Activated T-cell treated with anti-CD3 and anti-CD28 coated beads, Interleukin-2, amount 50 U/mL, for 72 hours (primary cell): ENCODE measurements around the gene SHANK1. TPM values are rescaled to one million over a fixed set of nuclear protein-coding genes. Genes with fewer than 3 reads are reported as not detected.
A peak's percentile ranks its signal among the peaks of the same experiment; 100 is the strongest.

Source experiments
- ATAC-seq, 2 donors: fragments of 150-1000 bp; cut with Tn5 transposase; replicated peaks in 1 of 2; 2 replicates each; pipeline ENCODE4 v1.10.0; 2021; ENCODE audit warnings: moderate library complexity in 2 of 2, mild to moderate bottlenecking in 1 of 2
- DNase-seq, 2 donors: peaks; one replicate each; pipeline ENCODE4 v3.0.0; 2021 to 2022; ENCODE audit warnings: mixed read lengths in 1 of 2
- H3K27ac Mint-ChIP-seq: one replicate; pipeline ENCODE4 v1.8.0; 2022; ENCODE audit warnings: mild to moderate bottlenecking, moderate library complexity, mixed read lengths
- H3K27me3 Mint-ChIP-seq: one replicate; pipeline ENCODE4 v1.8.0; 2022; ENCODE audit warnings: low read depth, mixed read lengths
- H3K36me3 Mint-ChIP-seq, 2 donors: one replicate each; pipeline ENCODE4 v1.8.0; 2022; ENCODE audit warnings: mixed read lengths in 2 of 2, mild to moderate bottlenecking in 1 of 2; ENCODE audit not compliant: insufficient read depth in 2 of 2
- H3K4me1 Mint-ChIP-seq: one replicate; pipeline ENCODE4 v1.8.0; 2022; ENCODE audit warnings: low read depth, mixed read lengths
- H3K4me3 Mint-ChIP-seq, 2 donors: one replicate each; pipeline ENCODE4 v1.8.0; 2022; ENCODE audit warnings: mild to moderate bottlenecking in 2 of 2, mixed read lengths in 2 of 2, moderate library complexity in 2 of 2
- H3K9me3 Mint-ChIP-seq, 2 donors: one replicate each; pipeline ENCODE4 v1.8.0; 2022; ENCODE audit warnings: mixed read lengths in 2 of 2
- total RNA-seq, 2 donors: library from RNA; stranded (reverse); gene quantifications; one replicate each; pipeline ENCODE4 v1.2.3, GENCODE V29; 2022

Gene SHANK1
- total RNA-seq, 2 donors from 2014 or later: 0.07 TPM; not detected in 1

DNA sequence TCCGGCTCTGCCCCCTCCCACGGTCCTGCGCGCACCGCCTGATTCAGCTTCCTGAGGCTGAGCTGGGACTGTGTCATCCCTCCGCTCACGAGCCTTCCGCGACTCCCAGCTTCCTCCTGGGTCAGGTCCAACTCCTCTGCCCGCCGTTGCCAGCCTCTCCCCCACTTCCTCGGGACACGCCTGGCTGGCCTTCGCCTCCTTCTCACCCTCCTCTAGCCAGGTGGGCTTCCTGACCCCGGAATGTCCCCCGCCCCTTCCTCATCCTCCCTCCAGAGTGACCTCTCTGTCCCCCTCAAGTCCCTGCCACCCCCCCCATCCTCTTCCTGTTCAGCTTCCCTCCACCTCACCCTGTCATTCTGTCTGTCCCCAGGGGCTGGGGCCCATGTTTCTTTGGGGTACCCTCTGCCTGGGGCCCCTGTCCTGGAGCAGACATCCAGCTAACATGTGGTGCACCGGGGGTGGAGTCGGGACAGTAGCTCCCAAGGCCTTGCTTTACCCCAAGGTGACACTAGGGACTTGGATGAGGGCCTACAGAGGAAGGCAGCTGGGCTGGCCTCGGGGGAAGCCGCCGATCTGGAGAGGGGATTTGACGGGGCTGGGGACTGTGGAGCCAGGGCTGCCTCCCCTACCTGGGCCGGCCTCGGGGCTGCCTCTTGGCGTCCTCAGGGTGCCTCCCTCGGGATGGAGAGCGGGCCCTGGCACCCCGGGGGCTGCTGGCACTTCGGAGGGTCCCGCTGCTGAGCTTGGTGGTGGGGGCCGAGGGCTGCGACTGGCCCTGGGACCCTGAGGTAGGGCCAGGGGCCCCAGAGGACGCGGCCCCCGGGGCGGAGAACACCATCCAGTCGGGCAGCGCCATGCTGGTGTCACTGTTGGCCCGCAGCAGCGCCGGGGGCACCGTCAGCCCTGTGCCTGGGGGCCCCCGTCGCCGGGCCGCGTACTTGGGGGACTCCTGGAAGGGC is 16.5 kb downstream of the SHANK1 start:
- Mint-ChIP-seq H3K27me3 (peaks cover 25% of the 10 kb centered on the region), H3K27ac (no peak overlapping the region), H3K9me3 (no peaks in the 10 kb centered on the region), H3K4me3 (no peak overlapping the region), H3K4me1 (peaks cover 9% of the 10 kb centered on the region), H3K36me3 (no peaks in the 10 kb centered on the region)
- no peak for ATAC-seq
- DNase-seq: no peak

- H3K27me3 Mint-ChIP-seq: peaks cover 34% of the 10 kb centered on the region
- no peak for ATAC-seq
These were observed 17.3 kb downstream of the SHANK1 start for GRCh38 chr19:50702158-50702870.

GRCh38 chr19:50701367-50701985 is 18.1 kb downstream of the SHANK1 start:
- no peak overlapping the region for H3K27ac Mint-ChIP-seq
- H3K4me1 Mint-ChIP-seq: no peaks in the 10 kb centered on the region
- DNase-seq: no peak
- H3K27me3 Mint-ChIP-seq: peaks cover 42% of the 10 kb centered on the region
- no peaks in the 10 kb centered on the region for H3K9me3 Mint-ChIP-seq
- H3K4me3 Mint-ChIP-seq: no peak overlapping the region
- no peaks in the 10 kb centered on the region for H3K36me3 Mint-ChIP-seq
- no peak for ATAC-seq

More at GRCh38 chr19:50702158-50702870, 17.3 kb downstream of the SHANK1 start:
- peaks cover 3% of the 10 kb centered on the region for H3K4me1 Mint-ChIP-seq
- H3K9me3 Mint-ChIP-seq: no peaks in the 10 kb centered on the region
- no peak overlapping the region for H3K4me3 Mint-ChIP-seq
- H3K36me3 Mint-ChIP-seq: no peaks in the 10 kb centered on the region
- H3K27ac Mint-ChIP-seq: no peak overlapping the region
- DNase-seq: no peak

GRCh38 chr19:50697414-50698124 is 22.0 kb downstream of the SHANK1 start:
- no peak for ATAC-seq
- Mint-ChIP-seq H3K9me3 (no peaks in the 10 kb centered on the region), H3K4me1 (no peaks in the 10 kb centered on the region), H3K27ac (no peak overlapping the region), H3K36me3 (no peaks in the 10 kb centered on the region), H3K27me3 (peaks cover 57% of the 10 kb centered on the region), H3K4me3 (no peak overlapping the region)
- DNase-seq: no peak

DNA sequence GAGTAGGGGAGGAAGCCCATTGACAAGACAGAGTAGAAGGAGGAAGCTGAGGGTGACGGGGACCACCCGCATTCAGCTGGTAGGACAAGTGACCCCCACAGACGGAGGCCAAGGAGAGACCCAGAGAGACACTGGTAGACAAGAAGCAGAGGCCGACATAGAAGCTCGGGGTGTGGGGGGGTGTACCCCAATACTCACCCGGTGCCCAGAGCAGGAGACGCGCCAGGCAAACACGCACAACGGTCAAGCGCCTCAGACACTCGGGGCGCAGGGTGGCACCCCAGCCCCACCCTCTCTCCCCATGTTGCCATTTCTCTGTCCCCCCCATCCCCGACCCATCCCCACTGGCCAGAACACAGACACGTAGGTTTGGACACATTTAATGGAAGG is 23.5 kb downstream of the SHANK1 start:
- Mint-ChIP-seq H3K27me3 (peaks cover 72% of the 10 kb centered on the region), H3K4me1 (no peaks in the 10 kb centered on the region)
- ATAC-seq: no peak

DNA sequence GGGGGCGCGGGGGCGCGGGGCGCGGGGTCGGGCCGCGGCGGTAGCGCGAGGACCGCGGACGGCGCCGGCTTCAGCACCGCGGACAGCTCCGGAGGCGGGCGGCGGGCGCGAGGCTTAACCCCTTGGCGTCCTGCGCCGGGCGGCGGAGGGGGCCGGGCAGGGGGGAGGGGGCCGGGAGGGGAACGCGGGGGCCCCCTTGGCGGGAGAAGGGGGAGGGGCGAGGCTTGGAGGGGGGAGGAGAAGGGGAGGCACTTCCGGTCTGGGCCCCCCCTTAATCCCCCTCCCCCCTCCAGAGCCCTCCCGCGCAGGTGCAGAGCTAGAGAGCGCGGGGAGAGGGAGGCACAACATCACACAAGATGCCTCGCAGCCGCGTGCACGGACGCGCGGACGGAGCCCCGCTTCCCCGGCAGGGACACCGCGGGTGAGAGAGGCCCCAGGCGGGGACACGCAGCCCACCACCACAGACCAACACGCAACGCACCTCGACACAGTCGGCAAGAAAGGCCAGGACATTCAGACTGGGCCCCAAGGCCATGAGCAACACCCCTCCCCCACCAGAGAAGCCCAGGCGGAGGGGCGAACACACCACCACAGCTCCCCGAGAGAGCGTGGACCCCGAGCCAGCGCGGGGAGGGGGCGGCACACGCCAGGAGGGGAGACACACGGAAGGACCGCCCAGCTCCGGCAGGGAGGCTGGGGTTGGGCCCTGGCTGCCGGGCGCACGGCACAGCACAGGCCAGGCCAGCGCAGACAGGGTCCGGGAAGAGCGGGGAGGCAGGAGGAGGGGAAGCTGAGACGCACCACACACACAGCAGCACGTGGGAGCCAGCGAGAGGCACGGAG is 24.1 kb downstream of the SHANK1 start:
- Mint-ChIP-seq H3K27ac (no peak overlapping the region), H3K4me1 (no peaks in the 10 kb centered on the region), H3K27me3 (peaks cover 72% of the 10 kb centered on the region), H3K4me3 (no peak overlapping the region), H3K9me3 (no peaks in the 10 kb centered on the region), H3K36me3 (no peaks in the 10 kb centered on the region)
- peak; percentile 48 to 49 for ATAC-seq
- DNase-seq: peak; percentile 37 to 43

More for the DNA sequence above, 23.5 kb downstream of the SHANK1 start:
- no peak for DNase-seq
- Mint-ChIP-seq H3K36me3 (no peaks in the 10 kb centered on the region), H3K27ac (no peak overlapping the region), H3K4me3 (no peak overlapping the region), H3K9me3 (no peaks in the 10 kb centered on the region)

GRCh38 chr19:50694815-50695145 is 24.8 kb downstream of the SHANK1 start:
- peaks cover 72% of the 10 kb centered on the region for H3K27me3 Mint-ChIP-seq
- DNase-seq (no peak), ATAC-seq (no peak)
- no peaks in the 10 kb centered on the region for H3K4me1 Mint-ChIP-seq
- no peak overlapping the region for H3K4me3 Mint-ChIP-seq
- H3K9me3 Mint-ChIP-seq: no peaks in the 10 kb centered on the region
- H3K27ac Mint-ChIP-seq: no peak overlapping the region
- H3K36me3 Mint-ChIP-seq: no peaks in the 10 kb centered on the region

DNA sequence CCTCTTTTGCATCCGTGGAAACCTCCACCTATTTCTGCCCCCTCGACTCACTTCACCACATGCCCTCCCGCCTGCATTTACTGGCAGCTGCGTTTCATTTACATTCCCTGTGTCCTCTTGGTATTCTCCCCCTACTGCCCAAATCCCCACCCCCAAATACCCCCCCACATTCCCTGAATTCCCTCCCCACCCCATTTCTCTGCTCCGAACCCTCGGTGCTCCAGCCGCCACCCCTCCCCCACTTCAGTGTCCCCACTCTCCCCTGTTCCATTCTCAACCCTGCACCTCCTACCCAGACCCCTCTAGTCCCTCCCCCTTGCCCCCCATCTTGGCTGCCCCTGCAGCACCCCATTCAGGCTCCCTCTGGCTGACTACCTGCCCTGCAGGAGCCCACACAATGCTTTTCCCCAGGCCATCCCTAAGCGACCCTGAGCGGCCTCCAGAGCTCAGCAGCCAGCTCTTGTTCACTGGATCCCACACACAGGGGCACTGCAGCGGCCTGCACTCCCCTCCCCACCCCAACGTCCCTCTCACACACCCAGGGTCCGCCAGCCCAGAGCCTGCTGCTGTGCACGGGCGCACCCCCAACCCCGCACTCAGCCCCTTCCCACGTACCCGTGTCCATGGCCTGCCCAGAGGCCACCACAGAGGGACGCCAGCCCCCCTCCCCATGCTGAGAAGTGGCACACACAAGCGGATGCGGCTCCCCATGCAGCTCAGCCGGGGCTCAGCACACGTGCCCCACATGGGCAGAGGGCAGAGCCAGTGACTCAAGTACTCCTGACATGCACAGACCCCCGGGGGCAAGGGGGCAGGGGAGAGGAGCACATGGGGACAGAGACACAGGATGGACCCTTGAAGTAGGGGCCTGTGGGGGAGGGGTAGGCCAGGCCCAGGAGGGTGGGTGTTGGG is 26.3 kb downstream of the SHANK1 start:
- ATAC-seq (no peak), DNase-seq (no peak)
- Mint-ChIP-seq H3K36me3 (no peaks in the 10 kb centered on the region), H3K4me1 (no peaks in the 10 kb centered on the region), H3K27me3 (peaks cover 67% of the 10 kb centered on the region), H3K9me3 (no peaks in the 10 kb centered on the region), H3K27ac (no peak overlapping the region), H3K4me3 (no peak overlapping the region)

DNA sequence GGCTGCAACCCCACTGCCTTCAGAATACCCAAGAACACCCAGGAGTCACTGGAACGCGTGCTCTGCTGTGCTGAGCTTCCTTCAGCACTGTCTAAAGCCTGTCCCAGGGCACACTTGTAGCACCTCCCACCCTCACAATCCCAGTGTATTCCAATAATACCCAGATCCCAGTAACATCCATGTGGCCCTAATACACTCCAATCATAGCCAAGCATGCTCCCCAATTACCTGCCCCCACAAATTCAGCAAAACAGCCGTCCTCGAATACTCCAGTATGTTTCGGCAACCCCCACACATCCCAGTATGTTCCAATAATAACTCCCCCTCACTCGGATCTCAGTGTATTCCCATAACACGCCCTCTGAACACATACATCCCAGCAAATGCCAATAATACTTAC is 29.2 kb downstream of the SHANK1 start:
- H3K9me3 Mint-ChIP-seq: no peaks in the 10 kb centered on the region
- peaks cover 51% of the 10 kb centered on the region for H3K27me3 Mint-ChIP-seq

DNA sequence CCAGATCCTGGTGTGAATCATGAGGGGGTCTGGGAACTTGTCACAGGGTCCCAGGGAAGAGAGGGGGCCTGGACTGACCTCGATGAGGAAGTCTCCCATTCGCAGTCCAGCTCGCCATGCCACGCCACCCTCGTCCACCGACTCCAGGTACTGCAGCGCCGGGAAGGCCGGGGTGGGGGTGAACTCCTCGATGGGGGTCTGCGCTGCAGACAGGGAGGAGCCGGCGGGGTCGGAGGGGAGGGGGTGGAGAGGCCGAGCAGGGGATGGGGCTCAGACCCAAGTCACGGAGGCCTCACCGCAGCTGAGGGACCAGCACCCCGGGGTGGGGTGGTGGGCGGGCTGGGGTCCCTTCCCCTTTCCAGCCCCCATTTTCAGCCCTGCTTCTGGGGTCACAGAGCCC is 30.8 kb downstream of the SHANK1 start:
- H3K36me3 Mint-ChIP-seq: no peaks in the 10 kb centered on the region
- no peaks in the 10 kb centered on the region for H3K4me1 Mint-ChIP-seq
- H3K27ac Mint-ChIP-seq: no peak overlapping the region
- DNase-seq (no peak), ATAC-seq (no peak)
- no peaks in the 10 kb centered on the region for H3K9me3 Mint-ChIP-seq
- H3K27me3 Mint-ChIP-seq: peaks cover 53% of the 10 kb centered on the region
- H3K4me3 Mint-ChIP-seq: no peak overlapping the region

More for the DNA sequence above, 29.2 kb downstream of the SHANK1 start:
- DNase-seq: no peak
- Mint-ChIP-seq H3K4me1 (no peaks in the 10 kb centered on the region), H3K36me3 (no peaks in the 10 kb centered on the region), H3K4me3 (no peak overlapping the region), H3K27ac (no peak overlapping the region)
- no peak for ATAC-seq

GRCh38 chr19:50686310-50687032 is 33.1 kb downstream of the SHANK1 start:
- DNase-seq (no peak), ATAC-seq (no peak)
- Mint-ChIP-seq H3K27me3 (peaks cover 38% of the 10 kb centered on the region), H3K9me3 (no peaks in the 10 kb centered on the region), H3K27ac (no peak overlapping the region), H3K4me3 (no peak overlapping the region), H3K4me1 (no peaks in the 10 kb centered on the region), H3K36me3 (no peaks in the 10 kb centered on the region)
